ENCODE measurements around the gene PRMT3. TPM values are rescaled to one million over a fixed set of nuclear protein-coding genes. Genes with fewer than 3 reads are reported as not detected.
"Not testable (repeated sequence)": the region's sequence is repeated elsewhere in the genome, so short reads cannot be mapped to it uniquely, and the experiment has no call there.

PRMT3 gene
- total RNA-seq, 1 donor from 2014 or later: 20.3 TPM

GRCh38 chr11:20453657-20454316 is 66.3 kb downstream of the PRMT3 start:
- intact Hi-C loops (cut with micrococcal nuclease): no loop called here

- intact Hi-C loops (cut with micrococcal nuclease): no loop called here
These were observed 69.7 kb downstream of the PRMT3 start for GRCh38 chr11:20457001-20457799.

- intact Hi-C loops (cut with micrococcal nuclease): no loop called here
These were observed 70.6 kb downstream of the PRMT3 start for GRCh38 chr11:20457934-20458680.

- intact Hi-C loops (cut with micrococcal nuclease): no loop called here
These were observed 71.6 kb downstream of the PRMT3 start for GRCh38 chr11:20458905-20459632.

GRCh38 chr11:20459865-20460264 is 72.3 kb downstream of the PRMT3 start:
- intact Hi-C loops (cut with micrococcal nuclease): no loop called here

GRCh38 chr11:20464518-20464917 is 77.0 kb downstream of the PRMT3 start:
- intact Hi-C loops (cut with micrococcal nuclease): no loop called here

- intact Hi-C loops (cut with micrococcal nuclease): no loop called here
These were observed 80.1 kb downstream of the PRMT3 start for GRCh38 chr11:20467487-20468185.

- intact Hi-C loops (cut with micrococcal nuclease): no loop called here
These were observed 82.8 kb downstream of the PRMT3 start for GRCh38 chr11:20470348-20470747.

- intact Hi-C loops (cut with micrococcal nuclease): not testable (repeated sequence)
These were observed 84.4 kb downstream of the PRMT3 start for GRCh38 chr11:20471929-20472328.

GRCh38 chr11:20474176-20474881 is 86.8 kb downstream of the PRMT3 start:
- intact Hi-C loops (cut with micrococcal nuclease): no loop called here

- intact Hi-C loops (cut with micrococcal nuclease): no loop called here
These were observed 87.5 kb downstream of the PRMT3 start for GRCh38 chr11:20474882-20475517.

GRCh38 chr11:20477418-20478090 is 90.0 kb downstream of the PRMT3 start:
- intact Hi-C loops (cut with micrococcal nuclease): no loop called here

- intact Hi-C loops (cut with micrococcal nuclease): no loop called here
These were observed 92.0 kb downstream of the PRMT3 start for GRCh38 chr11:20479513-20479912.

GRCh38 chr11:20483931-20484330 is 96.4 kb downstream of the PRMT3 start:
- intact Hi-C loops (cut with micrococcal nuclease): no loop called here

GRCh38 chr11:20484416-20484815 is 96.9 kb downstream of the PRMT3 start:
- intact Hi-C loops (cut with micrococcal nuclease): not testable (repeated sequence)

- intact Hi-C loops (cut with micrococcal nuclease): no loop called here
These were observed 100.8 kb downstream of the PRMT3 start for GRCh38 chr11:20488352-20488751.

GRCh38 chr11:20489948-20490347 is 102.4 kb downstream of the PRMT3 start:
- intact Hi-C loops (cut with micrococcal nuclease): no loop called here

- intact Hi-C loops (cut with micrococcal nuclease): no loop called here
These were observed 105.8 kb downstream of the PRMT3 start for GRCh38 chr11:20493340-20493739.

GRCh38 chr11:20497124-20497792 is 109.7 kb downstream of the PRMT3 start:
- intact Hi-C loops (cut with micrococcal nuclease): no loop called here
